Stimulated activated CD8-positive, alpha-beta memory T cell treated with anti-CD3 and anti-CD28 coated beads, Interleukin-7, amount 100 ng/mL, for 48 hours (primary cell): Measurements from ENCODE around the gene FOXL2NB.
A peak's percentile ranks its signal among the peaks of the same experiment; 100 is the strongest.

ENCODE experiments used
- DNase-seq, 2 donors: peaks; one replicate each; pipeline ENCODE4 v3.0.0-alpha.2; 2020; ENCODE audit warnings: low read depth in 1 of 2; ENCODE audit errors: extremely low read depth in 1 of 2

Gene FOXL2NB

GRCh38 chr3:138928727-138929372, 18.2 kb upstream of the FOXL2NB start:
- no peak for DNase-seq

GRCh38 chr3:138933068-138933668, 13.8 kb upstream of the FOXL2NB start:
- no peak for DNase-seq

GRCh38 chr3:138933981-138934691, 12.9 kb upstream of the FOXL2NB start:
- no peak for DNase-seq

- DNase-seq: no peak
These were observed 11.5 kb upstream of the FOXL2NB start for GRCh38 chr3:138935505-138935862.

- DNase-seq: peak in 1 of 2 donors; percentile 53
These were observed 10.9 kb upstream of the FOXL2NB start for GRCh38 chr3:138935863-138936740.

GRCh38 chr3:138936741-138937689, 10.0 kb upstream of the FOXL2NB start:
- no peak for DNase-seq

GRCh38 chr3:138937690-138938055, 9.3 kb upstream of the FOXL2NB start:
- no peak for DNase-seq

GRCh38 chr3:138938056-138938876, 8.8 kb upstream of the FOXL2NB start:
- no peak for DNase-seq

- no peak for DNase-seq
These were observed 8.0 kb upstream of the FOXL2NB start for GRCh38 chr3:138938877-138939560.

- no peak for DNase-seq
These were observed 7.3 kb upstream of the FOXL2NB start for GRCh38 chr3:138939561-138940241.

GRCh38 chr3:138940446-138940845, 6.6 kb upstream of the FOXL2NB start:
- DNase-seq: no peak

GRCh38 chr3:138941259-138941885, 5.6 kb upstream of the FOXL2NB start:
- DNase-seq: no peak

- DNase-seq: no peak
These were observed 4.7 kb upstream of the FOXL2NB start for GRCh38 chr3:138942271-138942670.

- no peak for DNase-seq
These were observed 4.0 kb upstream of the FOXL2NB start for GRCh38 chr3:138942861-138943623.

GRCh38 chr3:138943724-138944653, 3.0 kb upstream of the FOXL2NB start:
- no peak for DNase-seq

- DNase-seq: no peak
These were observed 2.4 kb upstream of the FOXL2NB start for GRCh38 chr3:138944654-138944928.
